Uterus (tissue), 2 donors: ENCODE results near the gene TALDO1.
A peak's percentile ranks its signal among the peaks of the same experiment; 100 is the strongest.

ENCODE experiments used
- POLR2A ChIP-seq, 2 donors: fragments of 450-650 bp; IDR thresholded peaks; one replicate each; pipeline ENCODE4 v1.6.1; 2016; ENCODE audit warnings: antibody characterized with exemption in 2 of 2, mild to moderate bottlenecking in 1 of 2, moderate library complexity in 1 of 2
- TF ChIP-seq, protein P1 (sequence below), 4 experiments: fragments of 200-600 bp in 2 of 4; fragments of 450-650 bp in 2 of 4; sonication (generic) in 2 of 4; IDR thresholded peaks; one replicate each; pipeline ENCODE4 v1.5.1; 2016 to 2019; ENCODE audit warnings: antibody characterized with exemption in 4 of 4, mild to moderate bottlenecking in 2 of 4, moderate library complexity in 1 of 4

DNA sequence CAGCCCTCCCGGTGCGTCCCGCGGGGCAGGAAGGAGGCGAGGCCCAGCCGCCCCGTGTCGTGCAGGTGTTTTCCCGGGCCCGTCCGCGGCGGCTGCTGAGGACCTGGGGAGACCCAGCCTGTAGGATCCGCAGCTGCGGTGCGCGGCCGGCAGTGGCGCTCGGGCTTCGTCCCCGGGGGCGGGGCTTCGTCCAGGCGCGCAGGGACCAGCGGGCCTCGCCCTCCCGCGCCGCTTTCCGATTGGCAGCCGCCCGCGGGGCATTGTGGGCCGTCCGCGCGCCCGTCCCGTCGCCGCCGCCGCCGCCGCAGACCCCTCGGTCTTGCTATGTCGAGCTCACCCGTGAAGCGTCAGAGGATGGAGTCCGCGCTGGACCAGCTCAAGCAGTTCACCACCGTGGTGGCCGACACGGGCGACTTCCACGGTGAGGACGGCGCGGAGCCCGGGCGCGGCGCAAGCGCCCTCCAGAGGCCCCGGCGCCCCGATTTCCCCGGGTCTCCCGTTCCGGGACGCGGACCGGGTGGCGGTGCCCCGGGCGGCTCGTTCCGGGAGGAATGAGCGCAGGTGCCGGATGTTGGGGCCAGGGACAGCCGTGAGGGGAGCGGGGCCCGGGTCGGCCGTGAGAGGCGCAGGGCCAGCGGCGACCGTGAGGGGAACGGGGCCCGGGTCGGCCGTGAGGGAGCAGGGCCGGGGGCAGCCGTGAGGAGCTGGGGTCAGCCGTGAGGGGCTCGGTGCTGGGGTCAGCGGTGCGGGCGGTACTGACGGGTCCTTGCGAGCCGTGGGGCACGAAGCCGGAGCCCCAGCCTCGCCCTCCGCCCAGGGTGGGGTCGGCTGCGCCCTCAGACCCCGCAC lies at the start of gene TALDO1:
- TF ChIP-seq POLR2A (IDR thresholded peaks at IDR 0.05) = peak in 1 of 2 donors; percentile 75
- TF ChIP-seq, protein P1, sequence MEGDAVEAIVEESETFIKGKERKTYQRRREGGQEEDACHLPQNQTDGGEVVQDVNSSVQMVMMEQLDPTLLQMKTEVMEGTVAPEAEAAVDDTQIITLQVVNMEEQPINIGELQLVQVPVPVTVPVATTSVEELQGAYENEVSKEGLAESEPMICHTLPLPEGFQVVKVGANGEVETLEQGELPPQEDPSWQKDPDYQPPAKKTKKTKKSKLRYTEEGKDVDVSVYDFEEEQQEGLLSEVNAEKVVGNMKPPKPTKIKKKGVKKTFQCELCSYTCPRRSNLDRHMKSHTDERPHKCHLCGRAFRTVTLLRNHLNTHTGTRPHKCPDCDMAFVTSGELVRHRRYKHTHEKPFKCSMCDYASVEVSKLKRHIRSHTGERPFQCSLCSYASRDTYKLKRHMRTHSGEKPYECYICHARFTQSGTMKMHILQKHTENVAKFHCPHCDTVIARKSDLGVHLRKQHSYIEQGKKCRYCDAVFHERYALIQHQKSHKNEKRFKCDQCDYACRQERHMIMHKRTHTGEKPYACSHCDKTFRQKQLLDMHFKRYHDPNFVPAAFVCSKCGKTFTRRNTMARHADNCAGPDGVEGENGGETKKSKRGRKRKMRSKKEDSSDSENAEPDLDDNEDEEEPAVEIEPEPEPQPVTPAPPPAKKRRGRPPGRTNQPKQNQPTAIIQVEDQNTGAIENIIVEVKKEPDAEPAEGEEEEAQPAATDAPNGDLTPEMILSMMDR (IDR thresholded peaks at IDR 0.05) = peak in 3 of 4 experiments; percentile 44 to 51 (median 50)
